Breast epithelium (tissue), 3 donors: ENCODE measurements around the gene COX14.

Experiments used
- CTCF ChIP-seq, 3 donors: fragments of 450-650 bp; IDR thresholded peaks; one replicate each; pipeline ENCODE4 v1.5.1; 2016 to 2017; ENCODE audit warnings: antibody characterized with exemption in 3 of 3, mild to moderate bottlenecking in 3 of 3, moderate library complexity in 3 of 3
- POLR2A ChIP-seq: fragments of 450-650 bp; IDR thresholded peaks from one replicate; pipeline ENCODE4 v1.6.1; 2016; ENCODE audit warnings: antibody characterized with exemption, mild to moderate bottlenecking, moderate library complexity
- POLR2AphosphoS5 ChIP-seq, 3 donors: sonication (generic); formaldehyde crosslinking; IDR thresholded peaks; one replicate each; pipeline ENCODE4 v1.6.1; 2017; ENCODE audit warnings: antibody characterized with exemption in 3 of 3

DNA sequence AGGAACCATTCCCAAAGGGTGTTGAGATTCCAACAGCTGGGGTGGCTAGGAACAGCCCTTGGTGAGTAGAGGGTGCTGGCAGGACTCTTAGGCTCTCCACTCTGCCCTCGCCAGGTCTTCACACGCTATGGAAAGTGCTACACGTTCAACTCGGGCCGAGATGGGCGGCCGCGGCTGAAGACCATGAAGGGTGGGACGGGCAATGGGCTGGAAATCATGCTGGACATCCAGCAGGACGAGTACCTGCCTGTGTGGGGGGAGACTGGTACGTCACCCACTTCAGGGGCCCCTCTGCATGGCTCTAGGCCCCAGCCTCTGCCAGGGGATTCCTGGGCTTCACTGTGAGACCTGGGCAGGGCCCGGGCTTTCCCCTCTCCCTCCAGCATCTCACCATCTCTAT is 34.9 kb upstream of the COX14 start:
- TF ChIP-seq POLR2A (no peak), CTCF (IDR thresholded peaks at IDR 0.05) (no peak), POLR2AphosphoS5 (IDR thresholded peaks at IDR 0.05) (no peak)
